GM12878 (cell line): Measurements from ENCODE around the gene TAMALIN. TPM values are rescaled to one million over a fixed set of nuclear protein-coding genes. Genes with fewer than 3 reads are reported as not detected.
A peak's percentile ranks its signal among the peaks of the same experiment; 100 is the strongest.

Experiments used
- CHD4 ChIP-seq: fragments of 200-600 bp; sonication (generic); IDR thresholded peaks from 2 replicates; pipeline ENCODE4 v1.6.1; 2016; ENCODE audit warnings: mild to moderate bottlenecking
- CREB1 ChIP-seq: IDR thresholded peaks from 2 replicates; pipeline ENCODE4 v1.6.1; 2012; ENCODE audit warnings: low read depth, mild to moderate bottlenecking, inconsistent platforms
- EED ChIP-seq: sonication (generic); IDR thresholded peaks from 2 replicates; pipeline ENCODE4 v1.6.1; 2016; ENCODE audit warnings: antibody characterized with exemption, low read depth
- EP300 ChIP-seq, 2 experiments: fragments of 150-350 bp in 1 of 2; IDR thresholded peaks; 2 replicates each; pipeline ENCODE4 v1.6.1; 2011 to 2012; ENCODE audit warnings: low read depth in 2 of 2, low read length in 2 of 2, borderline replicate concordance in 1 of 2, improper control_type of control experiment in 1 of 2, inconsistent platforms in 1 of 2; ENCODE audit not compliant: control insufficient read depth in 1 of 2
- ETV6 ChIP-seq, 2 experiments: fragments of 450-650 bp in 1 of 2; IDR thresholded peaks in 1 of 2; conservative IDR thresholded peaks in 1 of 2; 2 replicates each; pipeline ENCODE4 v1.6.1; 2014; ENCODE audit warnings: antibody characterized with exemption in 1 of 2, borderline replicate concordance in 1 of 2, low read depth in 1 of 2, mild to moderate bottlenecking in 1 of 2, moderate library complexity in 1 of 2
- HCFC1 ChIP-seq: fragments of 150-350 bp; IDR thresholded peaks from 2 replicates; pipeline ENCODE4 v1.6.1; 2014; ENCODE audit warnings: low read length
- IKZF1 ChIP-seq: fragments of 450-650 bp; conservative IDR thresholded peaks from 2 replicates; pipeline ENCODE4 v1.6.1; 2017; ENCODE audit warnings: antibody characterized with exemption, mild to moderate bottlenecking
- JUND ChIP-seq: IDR thresholded peaks from 2 replicates; pipeline ENCODE4 v1.6.1; 2012; ENCODE audit warnings: low read depth, mild to moderate bottlenecking, low read length, improper control_type of control experiment, moderate library complexity
- NFYB ChIP-seq: IDR thresholded peaks from 2 replicates; pipeline ENCODE4 v1.6.1; 2011; ENCODE audit warnings: low read depth, mild to moderate bottlenecking, low read length, improper control_type of control experiment, moderate library complexity; ENCODE audit not compliant: insufficient read depth
- NR2C2 ChIP-seq: IDR thresholded peaks from 2 replicates; pipeline ENCODE4 v1.6.1; 2011; ENCODE audit warnings: borderline replicate concordance, low read depth; ENCODE audit not compliant: control insufficient read depth, insufficient read length
- PML ChIP-seq: IDR thresholded peaks from 2 replicates; pipeline ENCODE4 v1.6.1; 2012; ENCODE audit warnings: low read length, inconsistent platforms
- RELA ChIP-seq: fragments of 450-650 bp; IDR thresholded peaks from 2 replicates; pipeline ENCODE4 v1.8.0; 2014; ENCODE audit warnings: borderline replicate concordance; ENCODE audit not compliant: partially characterized antibody
- SRF ChIP-seq, 2 experiments: IDR thresholded peaks; 2 replicates each; pipeline ENCODE4 v1.6.1; 2011; ENCODE audit warnings: low read depth in 2 of 2, low read length in 2 of 2, mild to moderate bottlenecking in 1 of 2, moderate library complexity in 1 of 2
- STAT1 ChIP-seq: fragments of 450-650 bp; conservative IDR thresholded peaks from 2 replicates; pipeline ENCODE4 v1.6.1; 2014; ENCODE audit warnings: antibody characterized with exemption, mild to moderate bottlenecking
- USF2 ChIP-seq: IDR thresholded peaks from 2 replicates; pipeline ENCODE4 v1.6.1; 2011; ENCODE audit warnings: low read depth, low read length, improper control_type of control experiment, borderline replicate concordance
- ZNF687 ChIP-seq: fragments of 450-650 bp; IDR thresholded peaks from 2 replicates; pipeline ENCODE4 v1.6.1; 2017; ENCODE audit warnings: mild to moderate bottlenecking, moderate library complexity
- polyA plus RNA-seq, 11 experiments: library from polyadenylated mRNA; depleted of rRNA in 4 of 11; unstranded in 6 of 11; stranded (reverse) in 5 of 11; fragments of >200 nt; fragmentation: Nextera tagmentation in 4 of 11; fragmentation: Illumina TruSeq in 1 of 11; extraction: Ambion mirVana in 4 of 11; extraction: Trizol in 1 of 11; gene quantifications; 1 replicate in 1 of 11; 2 replicates in 10 of 11; pipeline versions ENCODE4 v1.2.1 to v1.2.3, GENCODE V29; 2011 to 2016; ENCODE audit warnings: inconsistent platforms in 2 of 11, missing spikeins in 2 of 11, low read depth in 1 of 11
- total RNA-seq, 4 experiments: library from RNA; depleted of rRNA in 3 of 4; stranded (reverse); fragments of >200 nt in 3 of 4; fragmentation: Illumina TruSeq in 1 of 4; extraction: Trizol in 1 of 4; gene quantifications; 2 replicates each; pipeline versions ENCODE4 v1.2.1 to v1.2.3, GENCODE V29; 2013 to 2021
- TF ChIP-seq, protein P1 (sequence below): fragments of 450-650 bp; IDR thresholded peaks from 2 replicates; pipeline ENCODE4 v1.6.1; 2018; ENCODE audit warnings: borderline replicate concordance, mild to moderate bottlenecking; ENCODE audit not compliant: partially characterized antibody
- TF ChIP-seq, protein P2 (sequence below): IDR thresholded peaks from 2 replicates; pipeline ENCODE4 v1.6.1; 2012; ENCODE audit warnings: mild to moderate bottlenecking, low read depth, low read length

TAMALIN gene
- total and polyA plus RNA-seq, 10 of the 15 experiments (the other 5 are each of a cell fraction or from before 2014, with no cell fraction given) = 0.09 to 0.58 (median 0.19) TPM; not detected in 4

GRCh38 chr12:52050758-52051541, 44.2 kb downstream of the TAMALIN start, which contains the start of gene NR4A1 (continued):
- TF ChIP-seq CREB1 (peak; percentile 92), EED (peak; percentile 67; the same call in 1 of the 2 replicates), JUND (no peak), STAT1 (peak; percentile 89; the same call in 1 of the 2 replicates), HCFC1 (no peak), NFYB (no peak), CHD4 (no peak), NR2C2 (no peak), ETV6 (conservative IDR thresholded peaks at IDR 0.05 in 1 of 2, IDR thresholded peaks at IDR 0.05 in 1 of 2; ENCODE audit: borderline replicate concordance in 1 of 2, low read depth in 1 of 2) (no peak), IKZF1 (peak; percentile 97), USF2 (no peak), PML (no peak), RELA (peak; percentile 24), SRF (IDR thresholded peaks at IDR 0.05; ENCODE audit: low read depth in 2 of 2, low read length in 2 of 2) (peak; percentile 99), EP300 (IDR thresholded peaks at IDR 0.05; ENCODE audit: borderline replicate concordance in 1 of 2, control insufficient read depth in 1 of 2, low read depth in 2 of 2, low read length in 2 of 2) (peak; percentile 87 to 88), ZNF687 (peak; percentile 68)
- TF ChIP-seq, protein P1, sequence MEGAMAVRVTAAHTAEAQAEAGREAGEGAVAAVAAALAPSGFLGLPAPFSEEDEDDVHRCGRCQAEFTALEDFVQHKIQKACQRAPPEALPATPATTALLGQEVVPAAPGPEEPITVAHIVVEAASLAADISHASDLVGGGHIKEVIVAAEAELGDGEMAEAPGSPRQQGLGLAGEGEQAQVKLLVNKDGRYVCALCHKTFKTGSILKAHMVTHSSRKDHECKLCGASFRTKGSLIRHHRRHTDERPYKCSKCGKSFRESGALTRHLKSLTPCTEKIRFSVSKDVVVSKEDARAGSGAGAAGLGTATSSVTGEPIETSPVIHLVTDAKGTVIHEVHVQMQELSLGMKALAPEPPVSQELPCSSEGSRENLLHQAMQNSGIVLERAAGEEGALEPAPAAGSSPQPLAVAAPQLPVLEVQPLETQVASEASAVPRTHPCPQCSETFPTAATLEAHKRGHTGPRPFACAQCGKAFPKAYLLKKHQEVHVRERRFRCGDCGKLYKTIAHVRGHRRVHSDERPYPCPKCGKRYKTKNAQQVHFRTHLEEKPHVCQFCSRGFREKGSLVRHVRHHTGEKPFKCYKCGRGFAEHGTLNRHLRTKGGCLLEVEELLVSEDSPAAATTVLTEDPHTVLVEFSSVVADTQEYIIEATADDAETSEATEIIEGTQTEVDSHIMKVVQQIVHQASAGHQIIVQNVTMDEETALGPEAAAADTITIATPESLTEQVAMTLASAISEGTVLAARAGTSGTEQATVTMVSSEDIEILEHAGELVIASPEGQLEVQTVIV = no peak
- TF ChIP-seq, protein P2, sequence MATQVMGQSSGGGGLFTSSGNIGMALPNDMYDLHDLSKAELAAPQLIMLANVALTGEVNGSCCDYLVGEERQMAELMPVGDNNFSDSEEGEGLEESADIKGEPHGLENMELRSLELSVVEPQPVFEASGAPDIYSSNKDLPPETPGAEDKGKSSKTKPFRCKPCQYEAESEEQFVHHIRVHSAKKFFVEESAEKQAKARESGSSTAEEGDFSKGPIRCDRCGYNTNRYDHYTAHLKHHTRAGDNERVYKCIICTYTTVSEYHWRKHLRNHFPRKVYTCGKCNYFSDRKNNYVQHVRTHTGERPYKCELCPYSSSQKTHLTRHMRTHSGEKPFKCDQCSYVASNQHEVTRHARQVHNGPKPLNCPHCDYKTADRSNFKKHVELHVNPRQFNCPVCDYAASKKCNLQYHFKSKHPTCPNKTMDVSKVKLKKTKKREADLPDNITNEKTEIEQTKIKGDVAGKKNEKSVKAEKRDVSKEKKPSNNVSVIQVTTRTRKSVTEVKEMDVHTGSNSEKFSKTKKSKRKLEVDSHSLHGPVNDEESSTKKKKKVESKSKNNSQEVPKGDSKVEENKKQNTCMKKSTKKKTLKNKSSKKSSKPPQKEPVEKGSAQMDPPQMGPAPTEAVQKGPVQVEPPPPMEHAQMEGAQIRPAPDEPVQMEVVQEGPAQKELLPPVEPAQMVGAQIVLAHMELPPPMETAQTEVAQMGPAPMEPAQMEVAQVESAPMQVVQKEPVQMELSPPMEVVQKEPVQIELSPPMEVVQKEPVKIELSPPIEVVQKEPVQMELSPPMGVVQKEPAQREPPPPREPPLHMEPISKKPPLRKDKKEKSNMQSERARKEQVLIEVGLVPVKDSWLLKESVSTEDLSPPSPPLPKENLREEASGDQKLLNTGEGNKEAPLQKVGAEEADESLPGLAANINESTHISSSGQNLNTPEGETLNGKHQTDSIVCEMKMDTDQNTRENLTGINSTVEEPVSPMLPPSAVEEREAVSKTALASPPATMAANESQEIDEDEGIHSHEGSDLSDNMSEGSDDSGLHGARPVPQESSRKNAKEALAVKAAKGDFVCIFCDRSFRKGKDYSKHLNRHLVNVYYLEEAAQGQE = no peak
